Muscle layer of colon (tissue), 2 donors: Measurements from ENCODE around the gene COL5A1.
"Not testable (repeated sequence)": the region's sequence is repeated elsewhere in the genome, so short reads cannot be mapped to it uniquely, and the experiment has no call there.

Source experiments
- H3K27ac ChIP-seq: one replicate; pipeline ENCODE4 v1.7.0; 2013; ENCODE audit warnings: low read depth, mild to moderate bottlenecking, low read length, moderate library complexity
- H3K27me3 ChIP-seq, 2 donors: one replicate each; pipeline ENCODE4 v1.7.0; 2013; ENCODE audit warnings: low read length in 2 of 2, mild to moderate bottlenecking in 2 of 2; ENCODE audit not compliant: insufficient read depth in 2 of 2, control insufficient read depth in 1 of 2
- H3K36me3 ChIP-seq: one replicate; pipeline ENCODE4 v1.7.0; 2013; ENCODE audit warnings: mild to moderate bottlenecking, low read length; ENCODE audit not compliant: insufficient read depth
- H3K4me1 ChIP-seq: one replicate; pipeline ENCODE4 v1.7.0; 2013; ENCODE audit warnings: mild to moderate bottlenecking, low read length; ENCODE audit not compliant: insufficient read depth
- H3K4me3 ChIP-seq, 2 donors: one replicate each; pipeline ENCODE4 v1.7.0; 2013; ENCODE audit warnings: low read length in 2 of 2, low read depth in 1 of 2, mild to moderate bottlenecking in 1 of 2, moderate library complexity in 1 of 2
- H3K9ac ChIP-seq: one replicate; pipeline ENCODE4 v1.7.0; 2013; ENCODE audit warnings: low read length
- H3K9me3 ChIP-seq: one replicate; pipeline ENCODE4 v1.7.0; 2013; ENCODE audit warnings: mild to moderate bottlenecking, low read length
- donor health status: abdominal sarcoma.
- donor health status: Adenocarcinoma of cecum.

COL5A1 gene

DNA sequence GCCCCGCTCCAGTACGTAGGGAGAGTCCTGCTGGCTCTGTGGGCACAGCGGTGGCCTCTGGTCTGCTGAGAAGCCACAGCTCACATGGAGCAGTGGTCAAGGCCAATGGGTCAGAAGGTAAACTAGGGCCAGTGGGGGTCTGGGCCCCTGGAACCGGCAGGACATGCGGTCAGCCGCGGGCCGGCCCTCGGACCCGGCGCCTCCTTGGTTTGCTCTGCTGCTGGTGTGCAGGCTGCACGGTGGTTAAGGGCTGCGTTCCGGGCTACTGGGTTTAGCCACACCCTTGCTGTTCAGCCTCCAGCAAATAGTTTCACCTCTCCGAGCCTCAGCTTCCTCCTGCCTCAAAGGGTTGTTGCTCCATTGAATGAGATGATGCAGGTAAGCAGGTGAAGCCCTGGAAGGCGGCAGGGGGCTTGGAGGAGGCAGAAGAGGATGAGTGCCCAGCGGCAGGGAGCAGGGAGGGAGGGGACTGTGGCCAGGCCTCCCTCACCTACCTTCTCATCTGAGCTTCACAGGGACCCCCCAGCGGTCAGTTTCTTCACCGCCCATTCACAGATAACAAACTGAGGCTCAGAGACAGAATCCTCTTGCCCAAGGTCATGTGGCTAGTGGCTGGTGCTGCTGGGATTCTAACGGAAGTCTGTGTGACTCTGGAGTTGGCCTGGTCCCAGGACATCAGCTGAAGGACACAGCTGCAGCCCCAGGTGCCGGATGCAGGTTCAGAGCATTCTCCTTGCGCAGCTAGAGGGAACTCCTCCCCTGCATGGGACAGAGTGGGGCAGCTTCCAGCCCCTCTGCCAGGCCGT lies 3.7 kb upstream of the COL5A1 start:
- H3K27ac ChIP-seq = no peak overlapping the region
- H3K4me1 ChIP-seq = peaks cover 9% of the 10 kb centered on the region
- no peaks in the 10 kb centered on the region for H3K9me3 ChIP-seq
- no peaks in the 10 kb centered on the region for H3K36me3 ChIP-seq
- H3K27me3 ChIP-seq = no peaks in the 10 kb centered on the region
- H3K4me3 ChIP-seq = no peak overlapping the region
- H3K9ac ChIP-seq = no peak overlapping the region

DNA sequence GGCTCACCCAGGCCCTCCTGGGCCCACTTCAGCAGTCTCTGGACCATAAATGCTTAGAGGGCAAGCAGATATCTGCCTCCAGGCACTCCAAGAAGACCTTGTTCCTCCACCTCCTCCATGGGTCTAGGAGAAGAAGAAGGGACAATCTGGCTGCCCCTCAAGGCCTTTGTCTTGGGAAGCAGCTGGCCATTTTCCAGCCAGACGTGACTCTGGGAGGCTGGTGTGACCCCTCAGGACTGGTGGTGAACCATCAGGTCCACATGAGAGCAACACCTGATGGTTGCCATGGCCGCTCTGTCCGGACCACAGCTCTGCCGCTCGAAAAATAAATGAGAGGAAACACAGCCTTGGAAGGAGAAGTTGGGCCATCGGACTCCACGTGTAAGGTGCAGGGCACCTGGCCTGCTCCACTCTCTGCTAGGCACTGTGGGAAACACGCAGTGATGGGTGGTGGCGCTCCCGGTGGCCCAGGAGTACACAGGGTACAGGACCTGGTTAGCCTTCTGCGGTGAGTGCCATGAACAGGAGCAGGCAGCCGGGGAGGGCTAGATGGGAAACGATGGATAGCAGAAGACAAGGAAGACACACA lies 3.0 kb upstream of the COL5A1 start:
- Histone ChIP-seq H3K27ac (no peak overlapping the region), H3K9ac (no peak overlapping the region), H3K27me3 (no peaks in the 10 kb centered on the region), H3K9me3 (no peaks in the 10 kb centered on the region), H3K4me1 (peaks cover 12% of the 10 kb centered on the region), H3K36me3 (no peaks in the 10 kb centered on the region), H3K4me3 (no peak overlapping the region)

DNA sequence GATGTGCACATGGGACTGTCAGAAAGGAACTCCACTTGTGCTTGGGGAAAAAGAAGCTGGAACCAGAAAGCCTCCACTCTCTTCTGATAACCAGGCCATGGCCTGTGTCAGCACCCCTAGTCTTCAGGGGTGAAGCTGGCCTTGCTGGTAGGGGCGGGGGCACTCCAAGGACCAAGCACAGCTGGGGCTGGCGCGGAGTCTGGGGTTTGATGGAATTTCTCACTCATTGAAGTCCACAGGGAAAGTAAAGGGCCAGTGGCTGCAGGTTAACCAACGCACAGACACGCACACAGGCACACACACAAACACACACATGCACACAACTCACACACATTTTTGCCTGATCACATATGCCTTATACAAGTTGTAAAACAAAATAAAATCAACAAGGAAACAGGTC lies 1.6 kb upstream of the COL5A1 start:
- Histone ChIP-seq H3K9ac (no peak overlapping the region), H3K27me3 (no peaks in the 10 kb centered on the region), H3K27ac (no peak overlapping the region), H3K36me3 (no peaks in the 10 kb centered on the region), H3K4me3 (no peak overlapping the region), H3K9me3 (no peaks in the 10 kb centered on the region), H3K4me1 (peaks cover 15% of the 10 kb centered on the region)

DNA sequence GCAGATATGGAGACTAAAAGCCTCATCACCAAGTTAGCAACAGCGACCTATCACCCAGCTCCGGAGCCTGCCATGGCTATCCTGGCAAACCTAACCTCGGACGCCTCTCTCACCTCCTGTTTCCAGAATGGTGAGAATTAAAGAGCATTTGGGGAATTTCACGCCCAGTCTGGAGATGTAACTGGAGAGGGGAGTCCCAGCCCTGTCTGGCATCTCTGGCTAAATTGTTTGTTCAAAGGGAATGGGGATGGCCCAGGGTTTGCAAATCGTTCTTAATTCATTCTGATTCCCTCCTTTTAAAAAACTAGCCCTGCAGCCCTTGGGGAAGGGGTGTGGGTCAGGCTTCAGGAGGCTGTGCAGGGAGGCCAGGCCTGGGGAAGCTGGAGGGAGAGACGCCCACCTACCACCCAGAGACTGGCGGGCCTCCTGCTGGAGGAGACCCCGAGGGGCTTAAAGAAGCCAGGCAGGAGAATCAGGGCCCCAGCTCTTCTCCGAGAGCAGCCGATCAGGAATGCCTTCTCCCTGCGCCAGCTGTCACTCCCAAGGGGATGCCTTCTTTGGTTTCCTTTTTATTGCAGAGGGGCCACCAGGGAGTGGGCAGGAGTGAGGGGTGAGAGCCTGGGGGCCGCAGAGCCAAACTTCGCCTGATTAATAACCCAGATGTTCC lies 964 bp upstream of the COL5A1 start:
- Histone ChIP-seq H3K27ac (peak overlapping the region; percentile 79), H3K27me3 (no peaks in the 10 kb centered on the region), H3K4me1 (peaks cover 21% of the 10 kb centered on the region), H3K9ac (peak overlapping the region; percentile 71), H3K9me3 (no peaks in the 10 kb centered on the region), H3K36me3 (no peaks in the 10 kb centered on the region), H3K4me3 (peak overlapping the region; percentile 22 to 64)

DNA sequence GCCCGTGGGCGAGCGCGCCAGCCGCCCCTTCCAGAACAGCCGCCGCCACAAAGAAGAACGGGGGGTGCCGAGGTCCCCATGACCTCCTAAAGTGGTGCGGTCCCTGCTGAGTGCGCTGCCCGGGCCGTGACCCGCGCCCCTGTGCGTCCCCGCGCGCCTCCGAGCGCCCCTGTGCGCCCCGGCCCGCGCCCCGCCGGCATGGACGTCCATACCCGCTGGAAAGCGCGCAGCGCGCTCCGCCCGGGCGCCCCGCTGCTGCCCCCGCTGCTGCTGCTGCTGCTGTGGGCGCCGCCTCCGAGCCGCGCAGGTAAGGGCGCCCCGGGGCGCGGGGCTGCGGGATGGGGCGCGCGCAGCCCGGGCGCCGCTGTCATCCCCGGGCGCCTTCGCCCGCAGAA lies 384 bp downstream of the COL5A1 start:
- Histone ChIP-seq H3K4me3 (peak overlapping the region; percentile 63 to 67), H3K4me1 (peaks cover 34% of the 10 kb centered on the region), H3K27me3 (no peaks in the 10 kb centered on the region), H3K27ac (peak overlapping the region; percentile 79), H3K9ac (no peak overlapping the region), H3K36me3 (no peaks in the 10 kb centered on the region), H3K9me3 (no peaks in the 10 kb centered on the region)

DNA sequence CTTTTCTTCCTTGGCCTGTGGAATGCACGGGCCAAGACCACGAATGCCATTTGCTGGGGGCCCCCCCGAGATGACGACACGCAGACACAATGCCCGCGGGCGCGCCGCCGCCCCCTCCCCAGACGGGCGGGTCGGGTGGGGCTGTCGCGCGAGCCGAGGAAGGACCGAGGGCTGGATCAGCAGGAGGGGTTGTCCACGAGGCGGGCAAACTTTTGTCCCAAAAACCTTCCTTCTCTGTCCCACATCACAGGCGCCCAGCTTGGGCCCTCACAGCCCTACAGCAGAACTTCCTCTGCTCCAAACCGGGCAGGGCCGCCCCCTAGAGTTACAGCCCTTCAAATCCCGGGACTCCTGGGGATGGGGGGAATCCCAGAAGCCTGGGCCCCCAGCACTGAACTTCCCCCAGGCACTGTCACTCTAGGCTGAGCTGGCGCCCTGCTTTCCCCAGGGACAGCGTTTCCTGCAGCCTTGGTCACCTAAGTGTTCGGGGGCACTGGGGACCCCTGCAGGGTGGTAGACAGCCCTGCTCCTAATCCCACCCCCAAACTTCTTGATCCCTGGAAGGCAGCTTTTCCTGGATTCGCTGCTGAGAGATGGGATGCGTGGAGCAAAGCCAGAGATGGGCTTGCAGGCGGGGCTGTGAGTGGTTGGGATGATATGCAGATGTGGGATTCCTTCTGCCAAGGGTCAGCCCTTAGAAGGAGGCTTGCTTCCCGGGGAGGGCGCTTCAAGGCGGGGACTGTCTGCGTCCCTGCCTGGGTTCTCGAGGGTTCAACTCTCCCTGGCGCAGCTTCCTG lies 980 bp downstream of the COL5A1 start:
- Histone ChIP-seq H3K36me3 (no peaks in the 10 kb centered on the region), H3K9ac (peak overlapping the region; percentile 77), H3K27ac (peak overlapping the region; percentile 99), H3K9me3 (no peaks in the 10 kb centered on the region), H3K27me3 (no peaks in the 10 kb centered on the region), H3K4me1 (peaks cover 40% of the 10 kb centered on the region), H3K4me3 (peak overlapping the region; percentile 63 to 67)

DNA sequence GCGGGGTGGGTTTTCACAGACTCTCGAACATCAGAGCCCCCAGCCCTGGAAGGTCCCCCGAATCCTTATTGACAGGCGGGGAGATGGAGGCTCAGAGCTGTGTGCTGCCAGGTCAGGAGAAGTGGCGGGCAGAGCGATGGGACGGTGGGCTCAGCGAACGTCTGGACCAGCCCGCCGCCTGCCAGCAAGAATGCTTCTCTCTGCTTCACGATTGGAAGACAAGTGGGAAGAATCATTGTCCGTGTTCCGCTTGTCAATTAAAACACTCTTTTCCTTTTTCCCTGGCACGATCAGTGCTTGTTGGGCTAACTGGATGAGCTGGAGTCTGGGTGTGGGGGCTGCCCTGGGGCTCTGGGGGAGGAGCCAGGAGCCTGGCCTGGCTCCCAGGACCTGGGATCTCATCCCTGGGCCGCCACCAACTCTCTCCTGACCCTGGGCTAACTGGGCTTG lies 1.6 kb downstream of the COL5A1 start:
- Histone ChIP-seq H3K9me3 (no peaks in the 10 kb centered on the region), H3K27ac (peak overlapping the region; percentile 99), H3K27me3 (no peaks in the 10 kb centered on the region), H3K9ac (peak overlapping the region; percentile 77), H3K4me3 (peak overlapping the region; percentile 50 to 67), H3K36me3 (no peaks in the 10 kb centered on the region), H3K4me1 (peaks cover 44% of the 10 kb centered on the region)

DNA sequence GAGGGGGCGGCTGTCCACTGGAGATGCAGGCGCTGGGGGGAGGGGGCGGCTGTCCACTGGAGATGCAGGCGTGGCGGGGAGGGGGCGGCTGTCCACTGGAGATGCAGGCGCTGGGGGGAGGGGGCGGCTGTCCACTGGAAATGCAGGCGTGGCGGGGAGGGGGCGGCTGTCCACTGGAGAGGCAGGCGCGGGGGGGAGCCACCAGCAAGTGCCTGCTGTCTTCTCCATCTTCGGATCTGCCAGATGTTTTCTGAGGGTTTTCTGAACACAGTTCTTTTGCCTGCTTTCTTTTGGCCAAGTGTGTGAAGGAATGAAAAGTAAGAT lies 2.8 kb downstream of the COL5A1 start:
- not testable (repeated sequence) for H3K27me3 ChIP-seq, H3K9me3 ChIP-seq, H3K36me3 ChIP-seq, H3K9ac ChIP-seq
- Histone ChIP-seq H3K4me3 (peak overlapping the region in 1 of 2 donors; percentile 66), H3K4me1 (peaks cover 55% of the 10 kb centered on the region), H3K27ac (peak overlapping the region; percentile 95)

DNA sequence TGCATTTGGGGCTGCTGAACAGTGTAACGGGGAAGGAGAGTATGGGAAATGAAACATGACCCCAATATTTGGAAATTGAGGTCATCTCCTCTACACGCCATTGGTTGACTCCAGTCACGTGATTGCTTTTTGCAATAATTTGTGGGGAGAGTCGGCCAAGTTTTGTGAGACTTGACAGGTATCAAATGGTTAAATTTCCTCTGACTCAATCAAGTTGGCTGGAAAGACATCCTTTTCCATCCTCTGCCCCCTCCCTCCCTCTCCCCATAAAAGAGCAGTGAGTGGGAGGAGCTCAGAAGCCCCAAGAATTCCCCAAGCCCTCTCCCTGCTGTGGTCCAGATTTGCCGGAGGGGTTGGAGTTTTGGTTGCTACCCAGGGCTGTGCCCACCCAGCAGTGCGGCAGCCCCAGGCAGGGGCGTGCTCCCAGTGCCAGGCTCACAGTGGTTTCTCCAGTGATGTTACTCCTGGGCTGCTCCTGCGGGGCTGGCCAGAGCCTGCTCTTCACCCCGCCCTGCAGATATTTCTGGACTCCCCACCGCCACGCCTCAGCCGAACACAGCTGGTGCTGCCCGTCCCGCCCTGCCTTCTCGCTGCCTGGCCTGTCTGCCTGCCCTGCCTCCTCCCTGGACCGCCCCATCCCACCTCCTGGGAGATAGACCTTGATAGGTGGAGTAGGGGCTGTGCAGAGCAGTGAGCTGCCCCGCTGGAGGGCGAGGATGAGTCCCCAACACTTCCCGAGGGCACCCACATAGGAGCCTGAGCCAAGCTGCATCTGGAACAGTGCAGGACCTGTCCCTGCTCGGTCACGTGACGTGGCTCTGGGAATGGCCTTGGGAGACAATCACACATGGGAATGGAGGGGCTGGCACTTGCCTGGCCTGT lies 3.4 kb downstream of the COL5A1 start:
- peak overlapping the region; percentile 16 to 66 for H3K4me3 ChIP-seq
- peak overlapping the region; percentile 95 for H3K27ac ChIP-seq
- peak overlapping the region; percentile 34 for H3K9ac ChIP-seq

DNA sequence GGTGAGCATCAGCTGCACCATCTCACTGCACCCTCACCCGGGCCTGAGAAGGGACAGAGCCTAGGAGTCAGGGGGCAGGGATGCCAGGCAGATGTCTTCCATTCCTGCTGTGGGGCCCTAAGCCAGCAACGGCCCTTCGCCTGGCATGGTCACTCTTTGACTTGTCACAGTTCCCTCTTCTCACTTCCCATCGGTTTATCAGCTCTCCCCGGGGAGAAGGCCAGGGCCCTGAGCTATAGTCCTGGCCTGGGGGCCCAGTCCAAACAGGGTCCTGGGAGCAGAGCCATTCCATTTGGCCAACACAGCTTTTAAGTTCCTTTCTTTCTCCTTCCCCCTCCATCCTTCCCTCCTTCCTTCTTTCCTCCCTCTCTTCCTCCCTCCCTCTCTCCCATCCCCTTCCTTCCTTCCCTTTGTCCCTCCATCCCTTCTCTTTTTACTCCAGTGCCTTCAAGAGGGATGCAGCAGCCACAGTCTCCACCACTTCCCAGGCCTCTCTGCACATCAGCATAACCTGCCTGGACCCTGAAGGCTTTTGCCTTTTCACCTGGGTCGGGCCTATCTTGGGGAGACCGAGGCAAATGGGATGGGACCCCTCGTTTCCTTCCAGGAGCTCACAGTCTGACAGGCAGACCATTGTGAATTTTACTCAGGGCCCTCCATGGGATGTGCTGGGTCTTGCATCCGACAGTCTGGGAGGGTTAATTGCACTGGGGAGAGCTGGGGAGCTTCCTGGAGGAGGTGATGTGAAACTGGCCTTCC lies 4.2 kb downstream of the COL5A1 start:
- peaks cover 54% of the 10 kb centered on the region for H3K4me1 ChIP-seq
- peak overlapping the region; percentile 95 for H3K27ac ChIP-seq
- peak overlapping the region; percentile 34 for H3K9ac ChIP-seq
- no peaks in the 10 kb centered on the region for H3K9me3 ChIP-seq
- peaks cover 4% of the 10 kb centered on the region for H3K36me3 ChIP-seq
- peak overlapping the region in 1 of 2 donors; percentile 66 for H3K4me3 ChIP-seq
- H3K27me3 ChIP-seq = no peaks in the 10 kb centered on the region

More for the DNA sequence above, 3.4 kb downstream of the COL5A1 start:
- H3K4me1 ChIP-seq = peaks cover 57% of the 10 kb centered on the region
- H3K27me3 ChIP-seq = no peaks in the 10 kb centered on the region
- no peaks in the 10 kb centered on the region for H3K9me3 ChIP-seq
- H3K36me3 ChIP-seq = no peaks in the 10 kb centered on the region
